Fibroblast of villous mesenchyme (primary cell): ENCODE data around the gene TRPM2. TPM values are rescaled to one million over a fixed set of nuclear protein-coding genes. Genes with fewer than 3 reads are reported as not detected.

Experiments
- DNase-seq: peaks from one replicate; pipeline ENCODE4 v3.0.0-alpha.2; 2010; ENCODE audit warnings: low read depth
- H3K4me3 ChIP-seq: 2 replicates; pipeline ENCODE4 v1.5.1; 2011; ENCODE audit warnings: low read depth, mild to moderate bottlenecking, low read length
- CTCF ChIP-seq: IDR thresholded peaks from 2 replicates; pipeline ENCODE4 v1.5.1; 2012; ENCODE audit warnings: low read depth, mild to moderate bottlenecking, low read length; ENCODE audit not compliant: insufficient read depth
- total RNA-seq: library from RNA; depleted of rRNA; stranded (reverse); fragments of >200 nt; gene quantifications from 2 replicates; pipeline ENCODE4 v1.2.3, GENCODE V29; 2012

TRPM2 gene
- total RNA-seq, 1 donor: under 0.01 TPM

DNA sequence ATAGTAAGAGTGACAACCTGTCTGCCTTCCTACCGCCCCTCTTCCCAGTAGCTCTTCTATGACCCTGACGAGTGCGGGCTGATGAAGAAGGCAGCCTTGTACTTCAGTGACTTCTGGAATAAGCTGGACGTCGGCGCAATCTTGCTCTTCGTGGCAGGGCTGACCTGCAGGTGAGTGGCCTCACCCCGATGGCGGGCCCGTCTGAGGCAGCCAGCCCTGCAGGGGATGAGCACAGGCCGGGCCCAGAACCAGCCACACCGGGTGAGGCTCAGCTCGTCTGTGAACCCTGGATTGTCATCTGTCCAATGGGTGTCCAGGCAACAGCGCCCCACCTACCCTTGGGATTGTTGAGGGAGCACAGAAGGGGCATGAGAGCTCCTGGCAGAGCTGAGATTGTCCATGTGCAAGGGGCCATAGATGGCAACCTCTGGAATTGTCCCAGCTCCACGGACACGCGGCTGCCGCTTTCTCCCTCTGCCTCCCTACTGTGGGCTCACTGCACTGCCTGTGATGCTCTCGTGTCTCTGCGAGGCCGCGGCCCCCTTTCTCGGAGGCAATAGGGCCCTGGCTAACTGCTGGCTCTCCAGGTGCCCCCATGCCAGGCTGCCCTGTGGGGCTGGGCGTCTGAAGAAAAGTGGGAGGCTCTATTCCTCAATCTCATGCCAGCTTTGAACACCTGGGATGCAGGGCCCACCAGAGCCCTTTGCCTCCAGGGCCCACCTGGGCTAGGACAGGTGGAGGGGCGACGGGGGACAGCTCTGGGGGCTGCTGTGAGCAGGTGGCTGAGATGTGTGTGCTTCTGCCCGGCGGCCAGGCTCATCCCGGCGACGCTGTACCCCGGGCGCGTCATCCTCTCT lies 51.9 kb downstream of the TRPM2 start:
- no peak overlapping the region for H3K4me3 ChIP-seq
- DNase-seq: no peak
- TF ChIP-seq CTCF: no peak

GRCh38 chr21:44405948-44406872 lies 52.8 kb downstream of the TRPM2 start:
- no peak overlapping the region for H3K4me3 ChIP-seq
- DNase-seq: peak; percentile 51
- TF ChIP-seq CTCF: no peak

GRCh38 chr21:44406953-44407352 lies 53.5 kb downstream of the TRPM2 start:
- no peak for TF ChIP-seq CTCF
- no peak for DNase-seq
- no peak overlapping the region for H3K4me3 ChIP-seq

GRCh38 chr21:44407493-44407892 lies 54.1 kb downstream of the TRPM2 start:
- H3K4me3 ChIP-seq: no peak overlapping the region
- no peak for TF ChIP-seq CTCF
- DNase-seq: no peak

GRCh38 chr21:44408226-44408625 lies 54.8 kb downstream of the TRPM2 start:
- no peak for TF ChIP-seq CTCF
- no peak for DNase-seq
- H3K4me3 ChIP-seq: no peak overlapping the region

- no peak for DNase-seq
- TF ChIP-seq CTCF: no peak
- no peak overlapping the region for H3K4me3 ChIP-seq
These were observed 60.3 kb downstream of the TRPM2 start for GRCh38 chr21:44413566-44414290.
